Measurements from ENCODE around the gene EDAR.

- TF ChIP-seq, protein P1, sequence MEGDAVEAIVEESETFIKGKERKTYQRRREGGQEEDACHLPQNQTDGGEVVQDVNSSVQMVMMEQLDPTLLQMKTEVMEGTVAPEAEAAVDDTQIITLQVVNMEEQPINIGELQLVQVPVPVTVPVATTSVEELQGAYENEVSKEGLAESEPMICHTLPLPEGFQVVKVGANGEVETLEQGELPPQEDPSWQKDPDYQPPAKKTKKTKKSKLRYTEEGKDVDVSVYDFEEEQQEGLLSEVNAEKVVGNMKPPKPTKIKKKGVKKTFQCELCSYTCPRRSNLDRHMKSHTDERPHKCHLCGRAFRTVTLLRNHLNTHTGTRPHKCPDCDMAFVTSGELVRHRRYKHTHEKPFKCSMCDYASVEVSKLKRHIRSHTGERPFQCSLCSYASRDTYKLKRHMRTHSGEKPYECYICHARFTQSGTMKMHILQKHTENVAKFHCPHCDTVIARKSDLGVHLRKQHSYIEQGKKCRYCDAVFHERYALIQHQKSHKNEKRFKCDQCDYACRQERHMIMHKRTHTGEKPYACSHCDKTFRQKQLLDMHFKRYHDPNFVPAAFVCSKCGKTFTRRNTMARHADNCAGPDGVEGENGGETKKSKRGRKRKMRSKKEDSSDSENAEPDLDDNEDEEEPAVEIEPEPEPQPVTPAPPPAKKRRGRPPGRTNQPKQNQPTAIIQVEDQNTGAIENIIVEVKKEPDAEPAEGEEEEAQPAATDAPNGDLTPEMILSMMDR (IDR thresholded peaks at IDR 0.05): no peak
- no peak for TF ChIP-seq POLR2A (IDR thresholded peaks at IDR 0.05)
These were observed 95.7 kb downstream of the EDAR start for GRCh38 chr2:108893277-108893676.

Measured in stomach (tissue), 4 donors.